PC-9 (cell line): ENCODE results near the gene NAAA.

Experiments
- EZH2 ChIP-seq: fragments of 200-600 bp; sonication (generic); IDR thresholded peaks from 2 replicates; pipeline ENCODE4 v1.8.0; 2017; ENCODE audit warnings: antibody characterized with exemption, low read depth
- TF ChIP-seq, protein P1 (sequence below): fragments of 200-600 bp; sonication (generic); conservative IDR thresholded peaks from 2 replicates; pipeline ENCODE4 v1.6.1; 2017; ENCODE audit warnings: mixed run types, antibody characterized with exemption, mild to moderate bottlenecking, moderate library complexity

DNA sequence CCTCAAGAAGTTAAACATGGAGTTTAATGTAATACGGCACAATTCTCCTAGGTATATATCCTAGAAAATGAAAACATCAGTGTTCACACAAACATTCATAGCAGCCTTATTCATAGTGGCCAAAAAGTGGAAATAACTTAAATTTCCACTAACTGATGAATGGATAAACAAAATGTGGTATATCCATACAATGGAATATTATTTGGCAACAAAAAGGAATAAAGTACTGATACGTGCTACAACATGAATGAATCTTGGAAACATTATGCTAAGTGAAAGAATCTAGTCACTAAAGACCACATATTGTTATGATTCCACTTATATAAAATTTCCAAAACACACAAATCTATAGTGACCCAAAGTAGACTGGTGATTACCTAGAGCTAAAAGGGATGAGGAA, 35.4 kb upstream of the NAAA start:
- TF ChIP-seq, protein P1, sequence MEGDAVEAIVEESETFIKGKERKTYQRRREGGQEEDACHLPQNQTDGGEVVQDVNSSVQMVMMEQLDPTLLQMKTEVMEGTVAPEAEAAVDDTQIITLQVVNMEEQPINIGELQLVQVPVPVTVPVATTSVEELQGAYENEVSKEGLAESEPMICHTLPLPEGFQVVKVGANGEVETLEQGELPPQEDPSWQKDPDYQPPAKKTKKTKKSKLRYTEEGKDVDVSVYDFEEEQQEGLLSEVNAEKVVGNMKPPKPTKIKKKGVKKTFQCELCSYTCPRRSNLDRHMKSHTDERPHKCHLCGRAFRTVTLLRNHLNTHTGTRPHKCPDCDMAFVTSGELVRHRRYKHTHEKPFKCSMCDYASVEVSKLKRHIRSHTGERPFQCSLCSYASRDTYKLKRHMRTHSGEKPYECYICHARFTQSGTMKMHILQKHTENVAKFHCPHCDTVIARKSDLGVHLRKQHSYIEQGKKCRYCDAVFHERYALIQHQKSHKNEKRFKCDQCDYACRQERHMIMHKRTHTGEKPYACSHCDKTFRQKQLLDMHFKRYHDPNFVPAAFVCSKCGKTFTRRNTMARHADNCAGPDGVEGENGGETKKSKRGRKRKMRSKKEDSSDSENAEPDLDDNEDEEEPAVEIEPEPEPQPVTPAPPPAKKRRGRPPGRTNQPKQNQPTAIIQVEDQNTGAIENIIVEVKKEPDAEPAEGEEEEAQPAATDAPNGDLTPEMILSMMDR, result no peak
- TF ChIP-seq EZH2, result no peak
